ENCODE measurements around the gene LRRC32.

LRRC32 gene

GRCh38 chr11:76698321-76699043, 27.9 kb upstream of the LRRC32 start:
- DNase-seq = peak; percentile 18

GRCh38 chr11:76696756-76697155, 26.2 kb upstream of the LRRC32 start:
- no peak for DNase-seq

- DNase-seq = no peak
Observed at GRCh38 chr11:76695771-76696170, 25.2 kb upstream of the LRRC32 start.

- no peak for DNase-seq
Observed at GRCh38 chr11:76695133-76695532, 24.6 kb upstream of the LRRC32 start.

- no peak for DNase-seq
Observed at GRCh38 chr11:76694664-76695063, 24.1 kb upstream of the LRRC32 start.

- DNase-seq = no peak
Observed at GRCh38 chr11:76693806-76694205, 23.3 kb upstream of the LRRC32 start.

- DNase-seq = no peak
Observed at GRCh38 chr11:76692956-76693355, 22.4 kb upstream of the LRRC32 start.

- DNase-seq = no peak
Observed at GRCh38 chr11:76691655-76692054, 21.1 kb upstream of the LRRC32 start.

GRCh38 chr11:76690736-76691135, 20.2 kb upstream of the LRRC32 start:
- DNase-seq = no peak

- no peak for DNase-seq
Observed at GRCh38 chr11:76689313-76690260, 19.0 kb upstream of the LRRC32 start.

GRCh38 chr11:76688146-76688545, 17.6 kb upstream of the LRRC32 start:
- DNase-seq = no peak

- no peak for DNase-seq
Observed at GRCh38 chr11:76686261-76687079, 15.9 kb upstream of the LRRC32 start.

GRCh38 chr11:76685831-76686230, 15.3 kb upstream of the LRRC32 start:
- DNase-seq = no peak

GRCh38 chr11:76685237-76685636, 14.7 kb upstream of the LRRC32 start:
- no peak for DNase-seq

GRCh38 chr11:76684516-76684915, 14.0 kb upstream of the LRRC32 start:
- no peak for DNase-seq

- no peak for DNase-seq
Observed at GRCh38 chr11:76683161-76684095, 12.9 kb upstream of the LRRC32 start.

GRCh38 chr11:76682684-76683083, 12.1 kb upstream of the LRRC32 start:
- DNase-seq = no peak

- no peak for DNase-seq
Observed at GRCh38 chr11:76682106-76682505, 11.6 kb upstream of the LRRC32 start.

GRCh38 chr11:76680518-76681425, 10.2 kb upstream of the LRRC32 start:
- peak; percentile 72 for DNase-seq

- DNase-seq = no peak
Observed at GRCh38 chr11:76678321-76678720, 7.8 kb upstream of the LRRC32 start.

- no peak for DNase-seq
Observed at GRCh38 chr11:76677458-76677765, 6.9 kb upstream of the LRRC32 start.

Measured in activated CD4-positive, alpha-beta T cell treated with anti-CD3 and anti-CD28 coated beads, Interleukin-2, amount 50 U/mL, for 16 hours (primary cell).